Measurements from ENCODE around the gene GAREM1.

DNA sequence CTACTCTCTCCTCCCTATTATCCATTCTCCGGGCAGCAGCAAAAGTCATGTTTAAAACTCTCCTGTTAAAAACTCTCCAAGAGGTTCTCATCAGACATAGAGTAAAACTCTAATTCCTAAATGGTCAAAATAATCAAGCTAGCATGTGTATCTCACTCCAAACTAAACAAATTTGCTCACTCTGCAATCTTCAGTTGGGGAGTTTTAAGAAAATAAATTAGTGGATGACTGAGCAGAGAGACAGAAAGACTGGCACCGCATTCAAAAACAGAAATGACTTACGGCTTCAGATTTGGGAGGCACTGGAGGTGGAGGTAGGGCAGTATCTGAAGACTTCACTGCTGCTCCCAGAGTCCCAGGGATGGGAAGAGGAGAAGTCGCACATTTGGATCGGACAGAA, 183.9 kb downstream of the GAREM1 start:
- TF ChIP-seq EZH2 (IDR thresholded peaks at IDR 0.05; ENCODE audit: borderline replicate concordance, low read depth, low read length, severe bottlenecking): no peak
- TF ChIP-seq CTCF (IDR thresholded peaks at IDR 0.05; ENCODE audit: extremely low read depth in 1 of 2, insufficient read depth in 1 of 2, low read depth in 1 of 2, low read length in 2 of 2): no peak
- no peak for TF ChIP-seq POLR2A (IDR thresholded peaks at IDR 0.05; ENCODE audit: low read depth, low read length)
- no peak for TF ChIP-seq MAX (IDR thresholded peaks at IDR 0.05; ENCODE audit: insufficient read depth, insufficient read length)
- no peak for TF ChIP-seq FOS (IDR thresholded peaks at IDR 0.05; ENCODE audit: borderline replicate concordance, insufficient read depth, low read length)
- no peak for TF ChIP-seq POLR2AphosphoS5 (IDR thresholded peaks at IDR 0.05; ENCODE audit: insufficient read depth, low read depth, low read length)
- TF ChIP-seq MYC (IDR thresholded peaks at IDR 0.05; ENCODE audit: low read depth, low read length): no peak
- no peak for TF ChIP-seq JUN (IDR thresholded peaks at IDR 0.05; ENCODE audit: borderline replicate concordance, insufficient read depth, insufficient read length, low read depth)
- no peak for TF ChIP-seq GATA2 (IDR thresholded peaks at IDR 0.05; ENCODE audit: insufficient read depth, insufficient read length, low read depth, low read length)

Measured in endothelial cell of umbilical vein (primary cell).